Hematopoietic multipotent progenitor cell treated with erythropoietin and hydrocortisone succinate and interleukin-3 and kit ligand, for 15 days (in vitro differentiated cells): ENCODE results near the gene RABAC1.
A peak's percentile ranks its signal among the peaks of the same experiment; 100 is the strongest.
"Not testable (repeated sequence)": the region's sequence is repeated elsewhere in the genome, so short reads cannot be mapped to it uniquely, and the experiment has no call there.

Experiments used
- DNase-seq: peaks from one replicate; pipeline ENCODE4 v3.0.0-alpha.2; 2015; ENCODE audit warnings: low spot score

Gene RABAC1

DNA sequence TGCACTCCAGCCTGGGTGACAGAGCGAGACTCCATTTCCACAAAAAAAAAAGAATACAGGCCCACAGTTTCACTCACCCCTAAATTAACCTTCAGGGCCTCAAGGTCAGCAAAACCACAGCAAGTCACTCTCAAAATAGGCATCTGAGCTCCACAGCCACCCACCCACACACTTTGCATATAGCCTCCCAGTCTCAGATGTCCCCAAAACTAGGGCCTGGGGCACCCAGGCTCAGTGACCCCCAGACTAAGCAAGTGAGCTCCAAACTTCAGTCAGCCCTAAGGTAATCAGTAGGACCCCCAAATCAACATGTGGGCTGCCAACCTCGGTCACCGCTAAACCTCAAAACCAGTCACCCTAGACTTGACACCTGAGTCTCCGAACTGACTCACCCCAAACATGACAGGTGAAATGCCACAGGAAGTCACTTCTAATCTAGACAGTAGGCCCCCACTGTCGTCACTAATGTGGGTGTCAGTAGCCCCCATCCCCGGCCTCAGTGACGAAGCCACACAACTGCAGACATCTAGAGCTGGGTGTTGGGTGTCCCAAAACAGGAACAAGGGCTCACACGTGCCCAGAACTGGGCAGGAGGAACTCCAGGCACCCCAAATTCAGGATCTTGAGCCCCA, 13.9 kb downstream of the RABAC1 start:
- no peak for DNase-seq

DNA sequence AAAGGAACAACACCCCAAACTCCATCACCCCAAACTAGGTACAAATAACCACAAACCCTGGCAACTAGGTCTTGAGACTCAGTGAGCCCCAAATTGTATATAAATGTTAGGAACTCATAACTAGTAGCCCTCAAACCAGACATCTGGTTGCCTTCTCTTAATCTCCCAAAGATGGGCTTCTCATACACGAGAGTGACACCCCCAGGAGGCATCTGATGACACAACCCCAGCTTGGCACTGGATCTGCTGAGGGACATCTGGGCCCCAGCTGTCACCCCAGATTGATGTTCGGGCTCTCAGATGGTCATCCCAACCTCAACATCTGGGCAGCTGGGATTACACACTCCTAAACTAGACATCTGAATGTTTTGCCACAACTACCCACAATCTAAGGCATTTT, 14.8 kb downstream of the RABAC1 start:
- DNase-seq, result no peak

DNA sequence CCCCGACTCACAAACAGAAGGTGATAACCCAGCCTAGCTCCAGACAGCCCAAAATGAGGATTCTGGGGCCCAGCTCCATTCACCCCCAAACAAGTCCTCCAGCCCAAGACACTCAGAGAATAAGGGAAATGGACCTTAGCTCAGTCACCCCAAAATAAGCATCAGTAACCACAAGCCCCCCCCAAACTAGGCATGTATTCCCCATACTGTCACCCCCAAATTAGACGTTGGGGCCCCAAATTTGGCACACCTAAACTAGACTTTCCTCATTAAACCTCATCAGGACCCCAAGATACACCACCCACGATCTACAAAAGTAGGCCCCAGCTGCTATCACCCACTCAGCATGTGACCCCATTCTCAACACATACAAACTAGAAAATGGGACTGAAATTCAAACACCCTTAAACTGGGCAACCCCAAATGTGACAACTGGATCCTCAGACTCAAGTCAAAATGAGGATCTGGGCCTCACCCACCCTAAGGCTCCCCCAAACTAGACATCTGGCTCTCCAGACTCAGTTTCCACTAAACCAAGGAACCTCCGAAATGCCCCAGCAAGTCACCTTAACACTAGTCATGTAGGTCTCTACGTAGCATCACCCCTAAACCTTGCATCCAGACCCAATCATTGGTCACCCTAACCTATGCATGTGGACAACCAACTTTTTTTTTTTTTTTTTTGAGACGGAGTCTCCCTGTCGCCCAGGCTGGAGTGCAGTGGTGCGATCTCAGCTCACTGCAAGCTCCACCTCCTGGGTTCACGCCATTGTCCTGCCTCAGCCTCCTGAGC, 17.5 kb downstream of the RABAC1 start:
- no peak for DNase-seq

DNA sequence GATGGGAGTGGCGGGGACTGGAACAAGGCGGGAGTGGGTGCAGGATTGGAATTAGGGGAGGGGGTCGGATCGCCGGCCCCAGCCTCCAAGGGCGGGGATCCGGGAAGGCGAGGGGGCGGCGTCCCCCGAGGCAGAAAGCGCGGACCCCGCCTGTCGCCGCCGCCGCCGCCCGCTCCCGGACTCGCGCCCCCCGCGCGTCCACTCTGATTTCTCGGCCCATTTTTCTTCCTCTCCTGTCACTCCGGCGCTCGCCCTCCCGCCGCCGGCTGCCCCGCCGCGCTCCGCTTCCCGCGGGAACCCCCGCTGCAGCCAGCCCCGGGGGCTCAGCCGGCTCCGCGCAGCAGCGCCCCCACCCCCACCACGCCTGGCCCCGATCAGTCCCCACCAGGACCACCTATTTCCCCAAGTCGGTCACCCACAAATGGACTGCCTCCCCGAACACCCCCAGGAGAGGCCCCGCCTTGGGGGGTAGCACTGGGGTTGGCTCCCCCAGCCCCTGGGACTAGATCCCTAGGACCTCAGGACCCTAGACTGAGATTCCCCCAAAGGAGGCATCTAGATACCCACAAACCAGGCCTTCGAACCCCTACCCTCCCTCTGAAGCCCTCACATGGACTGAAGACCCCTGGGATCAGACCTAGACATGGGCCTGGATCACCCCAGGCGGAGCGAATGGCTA, 18.3 kb downstream of the RABAC1 start:
- no peak for DNase-seq

DNA sequence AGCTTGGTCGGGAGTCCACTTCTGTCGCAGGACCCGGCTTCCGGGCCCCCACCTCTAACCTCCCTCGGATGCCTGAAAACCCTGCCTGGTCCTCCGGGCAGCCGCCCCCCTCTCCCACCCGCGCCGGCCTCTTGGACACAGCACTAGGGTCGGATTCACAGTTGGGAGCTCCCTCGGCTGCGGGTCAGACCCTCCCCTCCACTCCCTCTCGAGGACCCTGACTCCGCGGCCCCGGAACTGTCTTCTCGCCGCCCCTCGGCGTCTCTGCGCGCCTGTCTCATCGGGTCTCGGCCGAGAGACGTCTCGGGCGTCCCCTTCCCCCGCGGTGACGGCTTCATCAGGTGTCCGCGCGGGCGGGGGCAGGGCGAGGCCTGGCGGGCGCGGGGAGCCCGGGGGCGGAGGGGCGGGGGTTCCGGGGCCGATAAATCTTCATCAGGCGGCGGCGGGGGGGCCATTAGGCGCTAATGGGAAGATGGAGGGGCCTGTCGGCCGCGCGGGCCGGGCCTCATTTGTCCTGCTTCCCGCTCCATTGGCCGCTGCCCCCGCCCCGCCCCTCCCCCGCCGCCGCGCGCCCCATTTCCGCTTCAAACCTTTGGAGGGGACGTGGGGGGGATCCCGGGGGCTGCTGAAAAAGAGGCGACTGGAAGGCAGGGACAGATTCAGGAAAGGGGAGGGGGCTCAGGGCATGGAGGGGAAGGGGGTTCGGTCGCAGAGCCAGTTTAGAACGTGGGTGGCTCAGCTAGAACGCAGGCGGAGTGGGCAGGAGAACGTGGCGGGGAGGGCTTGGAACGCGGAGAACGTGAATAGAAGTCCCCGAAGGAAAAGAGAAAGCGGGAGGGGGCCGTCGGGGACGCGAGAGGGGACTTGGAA, 19.0 kb downstream of the RABAC1 start:
- DNase-seq, result no peak

DNA sequence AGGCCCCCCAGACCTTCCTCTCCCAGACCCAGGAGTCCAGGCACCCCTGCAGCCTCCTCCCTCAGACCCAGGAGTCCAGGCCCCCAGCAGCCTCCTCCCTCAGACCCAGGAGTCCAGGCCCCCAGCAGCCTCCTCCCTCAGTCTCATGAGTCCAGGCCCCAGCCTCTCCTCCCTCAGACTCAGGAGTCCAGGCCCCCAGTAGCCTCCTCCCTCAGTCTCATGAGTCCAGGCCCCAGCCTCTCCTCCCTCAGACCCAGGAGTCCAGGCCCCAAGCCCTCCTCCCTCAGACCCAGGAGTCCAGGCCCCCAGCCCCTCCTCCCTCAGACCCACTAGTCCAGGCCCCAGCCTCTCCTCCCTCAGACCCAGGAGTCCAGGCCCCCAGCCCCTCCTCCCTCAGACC, 19.9 kb downstream of the RABAC1 start:
- not testable (repeated sequence) for DNase-seq

DNA sequence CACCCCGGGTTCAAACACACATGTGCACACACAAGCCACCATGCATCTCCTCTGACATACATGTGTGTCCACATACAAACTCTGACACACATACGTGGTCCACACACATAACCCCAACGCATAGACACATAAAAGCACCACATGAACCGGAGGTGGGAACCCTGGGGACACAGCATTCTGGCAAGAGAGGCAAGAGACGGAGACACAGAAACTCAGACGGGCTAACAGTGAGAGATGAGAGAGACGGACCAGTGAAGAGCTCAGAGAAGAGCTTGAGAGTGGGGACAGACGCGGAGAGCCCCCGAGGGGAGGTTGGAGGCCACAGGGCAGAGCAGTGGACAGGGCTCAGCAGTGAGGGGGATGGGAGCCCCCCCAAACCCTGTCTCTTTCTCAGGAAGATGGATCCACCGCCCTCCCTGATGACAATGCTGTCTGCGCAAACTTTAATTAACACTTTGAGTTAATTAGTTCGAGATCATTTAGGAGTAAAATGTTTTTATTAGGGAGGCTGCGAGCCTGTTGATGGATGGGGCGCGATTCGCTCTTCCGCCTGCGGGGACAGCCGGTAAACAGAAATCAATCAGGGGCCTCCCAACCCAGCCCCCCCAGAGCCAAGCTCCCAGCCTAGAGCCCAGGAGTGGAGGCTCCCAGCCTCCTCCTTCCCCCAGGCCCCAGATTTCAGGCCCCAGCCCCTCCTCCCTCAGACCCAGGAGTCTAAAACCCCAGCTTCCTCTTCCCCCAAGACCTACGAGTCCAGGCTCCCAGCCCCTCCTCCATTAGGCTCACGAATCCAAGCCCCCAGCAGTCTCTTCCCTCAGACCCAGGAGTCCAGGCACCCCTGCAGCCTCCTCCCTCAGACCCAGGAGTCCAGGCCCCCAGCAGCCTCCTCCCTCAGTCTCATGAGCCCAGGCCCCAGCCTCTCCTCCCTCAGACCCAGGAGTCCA, 21.3 kb downstream of the RABAC1 start:
- no peak for DNase-seq

DNA sequence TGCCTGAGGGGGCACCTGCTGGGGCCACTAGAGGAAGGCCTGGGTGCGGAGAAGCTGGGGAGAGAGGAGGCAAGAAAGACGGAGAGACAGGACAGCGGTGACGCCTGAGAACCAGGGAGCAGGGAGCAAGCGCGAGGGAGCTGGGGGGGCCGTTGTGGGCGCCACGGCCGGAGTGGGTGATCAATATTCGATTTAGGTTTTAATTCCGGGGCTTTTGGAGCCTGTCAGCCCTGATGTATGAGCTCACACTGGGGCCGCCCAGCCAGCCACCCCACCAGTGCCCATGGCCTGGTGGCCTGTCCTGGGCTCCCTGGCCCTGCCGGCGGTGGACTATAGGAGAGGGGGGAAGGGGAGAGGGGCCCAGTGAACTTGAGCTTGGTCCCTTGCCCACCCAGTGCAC, 22.2 kb downstream of the RABAC1 start:
- no peak for DNase-seq

DNA sequence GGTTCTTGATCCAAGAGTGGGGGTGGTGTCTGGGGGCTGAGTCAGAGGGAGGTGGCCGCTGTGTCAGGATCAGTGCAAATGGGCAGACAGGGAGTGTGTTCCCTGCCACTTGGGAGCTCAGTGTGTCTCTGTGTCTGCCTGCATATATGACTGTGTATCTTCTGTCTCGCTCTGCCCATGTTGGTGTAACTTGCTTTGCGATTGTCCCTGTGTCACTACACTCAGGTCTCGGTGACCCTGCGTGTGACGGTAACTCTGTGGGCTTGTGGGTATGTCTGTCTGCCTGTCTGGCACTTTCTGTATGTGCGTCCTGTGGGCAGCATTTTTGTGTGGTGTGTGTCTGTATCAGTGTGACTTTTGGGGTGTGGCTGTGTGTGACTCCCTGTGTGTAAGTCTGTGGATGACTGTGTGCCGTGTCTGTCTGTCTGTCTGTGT, 22.7 kb downstream of the RABAC1 start:
- DNase-seq, result no peak

DNA sequence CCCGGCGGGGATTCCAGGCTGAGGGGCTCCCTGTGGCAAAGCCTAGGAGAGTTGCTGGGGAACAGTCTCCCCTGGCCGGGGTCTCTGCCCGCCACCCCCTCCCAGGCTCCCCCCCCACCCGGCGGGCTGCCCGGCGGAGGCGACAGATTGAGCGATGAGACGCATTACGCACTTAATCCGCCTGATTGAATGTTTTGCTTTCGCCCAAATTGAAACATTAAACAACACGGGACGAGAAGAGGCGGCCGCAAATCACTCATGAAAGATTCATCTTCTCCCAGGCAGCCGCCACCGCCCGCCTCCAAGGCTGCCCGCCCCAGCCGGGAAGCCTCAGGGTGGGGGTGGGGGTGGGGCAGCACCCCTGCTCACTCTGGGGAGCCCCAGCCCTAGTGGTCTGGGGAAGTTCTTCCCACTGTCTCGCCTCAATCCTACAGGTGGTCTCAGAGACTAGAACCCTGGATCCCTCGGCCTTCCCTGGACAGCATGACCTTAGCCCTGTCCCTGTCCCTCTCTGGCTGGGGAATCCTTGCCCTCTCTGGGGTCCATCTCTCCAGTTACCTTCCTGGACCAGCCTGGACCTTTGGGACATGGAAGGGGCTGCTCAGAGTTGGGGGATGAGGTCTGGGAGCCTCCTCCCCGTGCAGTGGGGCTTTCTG, 23.2 kb downstream of the RABAC1 start:
- no peak for DNase-seq

DNA sequence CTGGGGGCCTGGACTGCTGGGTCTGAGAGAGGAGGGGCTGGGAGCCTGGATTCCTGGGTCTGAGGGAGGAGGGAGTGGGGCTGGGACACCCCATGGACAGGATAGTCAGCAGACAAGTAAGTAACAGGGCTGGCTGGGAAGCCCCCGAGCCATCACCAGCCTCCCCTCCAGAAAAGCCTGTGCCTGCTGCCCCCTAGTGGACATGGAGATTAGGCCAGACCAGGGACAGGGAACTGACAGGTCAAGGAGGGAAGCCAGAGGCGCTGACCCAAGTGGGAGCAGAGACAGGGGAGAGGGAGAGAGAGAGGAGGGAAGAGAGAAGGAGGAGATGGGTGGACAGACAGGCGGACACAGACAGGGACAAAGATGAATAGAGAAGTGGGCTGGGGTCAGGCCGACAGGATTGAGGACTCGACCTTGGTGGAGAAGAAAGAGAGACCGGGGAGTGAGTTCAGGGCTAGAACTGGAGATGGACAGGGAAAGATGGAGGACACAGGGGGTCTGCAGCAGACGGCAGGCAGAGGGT, 24.2 kb downstream of the RABAC1 start:
- DNase-seq, result peak; percentile 57

DNA sequence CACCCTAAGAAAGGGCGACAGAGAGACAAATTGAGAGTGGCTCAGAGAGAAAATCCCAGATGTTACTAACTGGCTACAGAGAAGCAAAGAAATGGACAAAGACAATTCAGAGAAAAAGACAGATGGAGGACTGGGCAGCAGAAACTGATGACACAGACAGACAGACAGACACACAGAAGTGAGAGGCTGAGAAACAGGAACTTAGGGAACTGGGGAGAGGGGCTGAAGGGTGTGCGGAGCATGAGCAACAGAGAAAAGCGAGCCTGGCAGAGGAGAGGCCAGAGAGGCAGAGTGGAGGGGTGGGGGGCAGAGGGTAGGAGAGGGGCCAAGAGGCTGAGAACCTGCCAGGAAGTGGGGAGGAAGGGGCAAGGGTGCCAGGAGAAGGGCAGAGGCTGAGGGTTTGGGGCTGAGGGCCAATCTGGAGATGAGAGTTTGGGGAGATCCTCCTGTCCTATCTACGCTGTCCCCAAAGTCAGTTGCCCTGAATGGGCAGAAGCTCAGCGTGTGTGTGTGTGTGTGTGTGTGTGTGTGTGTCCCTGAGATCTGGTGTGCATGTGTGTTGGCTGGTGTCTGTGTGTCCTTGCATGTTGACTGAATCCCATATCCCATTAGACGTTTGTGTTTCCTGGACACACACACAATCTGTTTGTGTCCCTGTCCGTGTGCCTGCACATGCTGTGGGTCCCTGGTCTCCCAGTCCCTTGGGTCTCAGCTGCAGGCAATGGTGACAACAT, 25.3 kb downstream of the RABAC1 start:
- no peak for DNase-seq

DNA sequence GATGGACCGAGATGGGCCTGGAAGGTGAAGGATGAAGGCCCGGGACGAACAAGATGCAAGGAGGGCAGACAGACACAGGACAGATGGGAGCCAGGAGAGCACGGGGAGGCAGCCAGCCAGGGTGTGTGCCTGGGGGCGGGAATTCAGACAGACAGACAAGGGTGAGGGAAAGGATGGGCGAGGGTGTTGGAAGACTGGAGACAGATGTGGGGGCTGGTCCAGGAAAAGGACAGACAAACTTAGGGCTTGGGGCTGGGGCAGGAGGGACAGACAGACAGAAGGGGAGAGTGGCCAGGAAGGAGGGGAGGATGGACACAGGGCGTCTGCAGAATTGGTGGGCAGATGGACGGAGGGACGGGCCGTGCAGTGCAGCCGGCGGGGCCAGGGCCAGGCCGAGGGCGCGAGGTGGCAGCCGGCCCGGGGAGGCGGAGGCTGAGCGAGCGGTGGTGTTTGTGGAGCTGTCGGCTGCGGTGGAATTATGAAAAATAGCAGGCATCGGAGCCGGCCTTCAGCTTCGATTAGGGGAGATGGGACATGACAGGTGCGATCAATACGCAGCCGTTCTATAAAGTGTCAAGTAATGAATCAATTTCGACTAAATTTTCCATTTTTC, 26.3 kb downstream of the RABAC1 start:
- no peak for DNase-seq

DNA sequence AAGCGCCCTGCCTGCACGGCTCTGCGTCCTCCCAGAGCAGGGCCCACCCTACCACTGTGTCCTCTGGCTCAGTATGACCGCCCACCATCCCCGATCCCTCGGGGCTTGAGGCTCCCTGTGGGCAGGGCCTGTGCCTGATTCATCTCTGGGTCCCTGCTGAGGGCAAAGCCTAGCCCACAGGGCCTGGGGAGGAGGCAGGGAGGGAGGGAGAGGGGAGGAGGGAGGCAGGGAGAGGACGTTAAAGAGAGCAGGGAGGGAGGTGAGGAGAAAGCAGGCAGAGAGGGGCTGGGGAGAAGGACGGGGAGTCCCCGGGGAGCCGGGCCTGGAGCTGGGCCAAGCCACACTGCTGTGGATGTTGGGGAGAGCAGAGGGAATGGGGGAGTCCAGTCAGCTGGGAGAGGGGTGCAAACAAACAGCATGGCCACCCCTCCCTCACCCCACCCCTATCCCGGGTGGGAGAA, 26.8 kb downstream of the RABAC1 start:
- DNase-seq, result no peak

DNA sequence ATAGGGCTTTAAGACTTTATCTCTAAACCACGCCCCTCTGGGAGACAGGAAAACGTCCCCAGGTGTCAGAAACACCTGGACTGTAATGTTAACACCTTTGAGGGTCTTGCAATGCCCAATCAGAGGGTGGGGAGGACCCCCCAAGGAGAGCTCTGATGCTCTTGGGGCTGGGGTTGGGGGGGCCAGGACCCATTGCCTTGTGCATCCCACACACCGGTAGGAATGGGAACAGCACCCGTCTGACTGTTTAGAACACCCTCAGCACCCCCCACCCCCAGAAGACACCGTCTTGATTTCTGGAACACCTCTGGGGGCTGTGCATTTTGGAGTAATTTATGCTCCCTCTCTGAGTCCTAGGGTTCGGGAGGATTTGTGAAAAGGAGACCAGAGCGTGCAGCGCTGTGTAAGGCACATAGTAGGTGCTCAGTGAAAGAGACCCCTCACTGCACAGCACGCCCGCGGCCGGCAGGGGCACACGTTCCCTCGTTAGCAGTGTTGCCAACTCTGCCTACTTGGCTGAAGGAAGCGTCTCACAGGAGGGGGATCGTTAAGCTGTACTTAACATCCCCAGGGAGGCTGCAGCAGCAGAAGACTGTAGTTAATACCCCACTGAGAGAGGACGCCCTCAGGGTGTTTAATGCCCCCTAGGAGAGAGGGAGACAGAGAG, 28.1 kb downstream of the RABAC1 start:
- DNase-seq, result no peak

DNA sequence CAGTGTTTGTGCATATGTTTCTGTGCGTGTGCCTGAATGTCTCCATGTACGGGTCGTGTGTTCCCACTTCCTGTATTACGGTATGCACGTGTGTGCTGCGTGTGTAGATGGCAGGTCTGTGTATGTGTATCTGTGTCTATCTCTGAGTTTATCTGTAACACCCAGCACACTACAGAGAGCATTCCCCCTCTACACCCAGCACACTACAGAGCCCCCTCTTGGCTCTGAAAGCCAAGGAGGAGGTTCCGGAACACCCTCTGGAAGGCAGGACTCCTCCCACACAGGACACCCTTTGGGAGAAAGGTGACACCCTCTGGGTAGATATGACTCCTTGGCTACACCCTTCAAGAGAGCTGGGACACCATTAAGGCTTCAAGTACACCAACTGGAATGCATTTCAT, 28.8 kb downstream of the RABAC1 start:
- DNase-seq, result no peak

DNA sequence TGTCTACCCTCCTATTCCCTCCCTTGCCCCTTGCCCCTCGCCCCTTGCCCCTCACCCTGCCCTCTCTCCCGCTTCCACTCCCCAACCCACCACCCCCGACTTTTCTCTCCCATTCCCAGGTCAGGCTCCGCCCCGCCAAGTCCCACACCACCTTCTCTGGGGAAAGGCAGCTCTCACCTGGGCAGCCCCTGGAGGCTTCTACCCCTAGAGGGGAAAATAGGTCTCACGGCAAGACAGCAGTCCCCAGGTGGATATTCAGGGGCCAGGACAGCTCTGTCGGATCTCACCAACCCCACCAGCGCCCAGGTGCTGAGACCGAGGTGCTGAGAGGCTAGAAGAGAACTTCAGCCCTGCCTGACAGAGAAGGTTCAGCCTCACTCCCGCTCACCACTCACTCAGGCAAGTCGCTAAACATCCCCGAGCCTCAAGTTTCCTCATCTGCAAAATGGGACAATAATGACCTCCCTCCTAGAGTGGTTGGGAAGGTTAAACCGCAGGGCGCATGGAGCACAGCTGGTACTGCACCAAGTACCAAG, 29.5 kb downstream of the RABAC1 start:
- no peak for DNase-seq
